NCI-H146 treated with DMSO at 0.1 percent for 48 hours (cell line): ENCODE results near the gene JMJD8.

ENCODE experiments used
- DNase-seq: peaks from one replicate; lab custom pipeline; 2025; ENCODE audit not compliant: unreplicated experiment; lab: John Stamatoyannopoulos, UW

The JMJD8 gene

GRCh38 chr16:710500-711075, 26.5 kb upstream of the JMJD8 start:
- DNase-seq = no peak

GRCh38 chr16:709566-710499, 25.7 kb upstream of the JMJD8 start:
- DNase-seq = peak; percentile 90

- DNase-seq = no peak
These were observed 24.8 kb upstream of the JMJD8 start for GRCh38 chr16:708959-709358.

DNA sequence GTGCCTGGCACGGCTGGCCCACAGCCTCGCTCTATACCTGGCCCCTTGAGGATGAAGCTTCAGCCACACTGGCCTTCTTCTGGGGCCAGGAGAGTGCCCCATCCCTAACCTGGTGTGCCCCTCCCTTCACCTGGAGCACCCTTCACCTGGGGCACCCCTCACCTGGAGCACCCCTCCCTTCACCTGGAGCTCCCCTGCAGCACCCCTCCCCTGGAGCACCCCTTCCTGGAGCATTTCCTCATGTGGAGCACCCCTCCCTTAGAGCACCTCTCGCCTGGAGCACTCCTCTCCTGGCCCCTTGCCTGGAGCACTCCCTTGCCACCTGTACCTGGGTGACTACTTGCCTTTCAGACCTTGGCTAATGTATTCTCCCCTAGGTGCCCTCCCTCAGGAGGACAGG, 23.9 kb upstream of the JMJD8 start:
- no peak for DNase-seq

- DNase-seq = peak; percentile 49
These were observed 23.0 kb upstream of the JMJD8 start for GRCh38 chr16:707062-707538.

DNA sequence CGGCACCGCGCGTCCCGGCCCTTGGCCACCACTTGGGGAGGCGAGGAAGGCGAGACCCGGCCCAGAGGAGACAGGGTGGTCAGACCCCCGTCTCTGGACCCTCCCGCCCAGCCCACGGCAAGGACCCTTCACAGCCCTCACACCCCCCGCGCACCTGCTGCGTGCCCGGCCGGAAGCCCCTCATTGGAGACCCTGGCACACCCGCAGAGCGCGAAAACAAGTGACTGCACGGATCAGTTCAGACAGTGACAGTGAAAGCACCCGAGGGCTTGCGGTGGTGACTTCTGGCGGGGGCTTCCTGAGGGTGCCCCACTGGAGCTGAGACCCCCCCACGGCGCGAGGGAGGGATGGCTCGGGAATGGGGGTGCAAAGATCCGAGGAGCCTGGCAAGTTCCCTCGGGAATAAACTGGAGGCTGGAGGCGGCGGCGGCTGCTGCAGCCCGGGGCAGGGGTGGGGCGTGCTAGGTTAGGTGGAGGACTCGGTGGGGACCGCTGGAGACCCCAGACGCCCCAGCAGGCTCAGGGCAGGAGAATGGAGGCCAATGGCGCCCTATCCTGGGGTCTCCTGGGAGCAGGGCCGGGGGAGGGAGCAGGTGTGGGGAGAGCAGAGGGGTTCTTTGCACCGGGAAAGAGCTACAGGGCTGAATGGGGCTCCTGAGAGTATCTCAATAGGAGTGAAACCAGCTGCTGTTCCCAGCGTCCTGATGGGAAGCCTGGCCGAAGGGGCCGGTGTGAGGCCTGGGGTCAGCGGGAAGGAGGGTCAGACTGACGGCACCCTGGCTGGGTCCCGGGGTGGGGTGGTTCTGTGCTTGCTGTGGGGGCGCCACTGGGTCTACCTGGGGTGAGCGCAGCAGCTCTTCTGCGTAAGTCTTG, 22.3 kb upstream of the JMJD8 start:
- DNase-seq = peak; percentile 28

DNA sequence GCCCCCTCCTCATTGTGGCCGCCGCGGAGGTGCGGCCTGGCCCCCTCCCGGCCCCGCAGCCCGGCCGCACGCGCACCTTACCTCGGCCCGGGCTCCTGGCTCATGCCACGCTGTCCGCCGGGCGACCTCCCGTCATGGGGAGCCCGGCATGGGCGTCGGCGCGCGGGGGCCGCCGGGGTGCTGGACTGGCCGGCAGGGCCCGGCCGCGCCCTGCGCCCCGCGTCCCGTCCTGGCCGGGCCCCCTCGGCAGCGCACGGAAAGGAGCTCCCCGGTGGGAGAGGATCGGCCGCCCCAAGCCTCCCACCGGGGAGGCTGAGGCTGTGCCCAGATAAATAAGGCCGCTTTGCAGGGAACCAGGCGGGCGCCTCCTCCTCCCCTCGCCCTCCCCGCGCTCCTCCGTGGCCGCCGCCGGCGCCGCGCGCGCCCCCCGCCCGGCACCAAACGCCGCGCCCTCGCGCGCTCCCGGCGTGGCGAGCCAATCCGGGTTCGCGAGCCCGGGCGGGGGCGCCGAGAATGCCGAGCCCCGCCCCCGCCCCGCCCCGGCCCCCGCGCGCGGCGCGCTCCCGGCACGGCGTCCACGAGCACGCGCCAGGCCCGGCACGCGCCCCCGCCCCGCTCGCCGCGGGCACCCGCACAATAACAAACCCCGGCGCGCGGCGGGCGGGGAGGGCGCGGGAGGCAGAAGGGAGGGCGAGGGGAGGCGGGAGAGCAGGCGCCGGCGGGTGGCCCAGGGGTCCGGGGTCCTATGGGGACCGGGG, 21.5 kb upstream of the JMJD8 start, which contains the start of gene FBXL16:
Gene FBXL16 (minus strand): TSS at position 371 of the 758 bp plus-strand sequence. CDS start 8,396 bp downstream, outside the sequence.
- DNase-seq = peak; percentile 66

GRCh38 chr16:704552-705380, 20.6 kb upstream of the JMJD8 start:
- DNase-seq = no peak

- DNase-seq = no peak
These were observed 19.9 kb upstream of the JMJD8 start for GRCh38 chr16:704047-704446.

- DNase-seq = no peak
These were observed 19.3 kb upstream of the JMJD8 start for GRCh38 chr16:703406-703805.

- DNase-seq = no peak
These were observed 18.2 kb upstream of the JMJD8 start for GRCh38 chr16:702341-702740.

GRCh38 chr16:700684-701584, 16.8 kb upstream of the JMJD8 start:
- no peak for DNase-seq

DNA sequence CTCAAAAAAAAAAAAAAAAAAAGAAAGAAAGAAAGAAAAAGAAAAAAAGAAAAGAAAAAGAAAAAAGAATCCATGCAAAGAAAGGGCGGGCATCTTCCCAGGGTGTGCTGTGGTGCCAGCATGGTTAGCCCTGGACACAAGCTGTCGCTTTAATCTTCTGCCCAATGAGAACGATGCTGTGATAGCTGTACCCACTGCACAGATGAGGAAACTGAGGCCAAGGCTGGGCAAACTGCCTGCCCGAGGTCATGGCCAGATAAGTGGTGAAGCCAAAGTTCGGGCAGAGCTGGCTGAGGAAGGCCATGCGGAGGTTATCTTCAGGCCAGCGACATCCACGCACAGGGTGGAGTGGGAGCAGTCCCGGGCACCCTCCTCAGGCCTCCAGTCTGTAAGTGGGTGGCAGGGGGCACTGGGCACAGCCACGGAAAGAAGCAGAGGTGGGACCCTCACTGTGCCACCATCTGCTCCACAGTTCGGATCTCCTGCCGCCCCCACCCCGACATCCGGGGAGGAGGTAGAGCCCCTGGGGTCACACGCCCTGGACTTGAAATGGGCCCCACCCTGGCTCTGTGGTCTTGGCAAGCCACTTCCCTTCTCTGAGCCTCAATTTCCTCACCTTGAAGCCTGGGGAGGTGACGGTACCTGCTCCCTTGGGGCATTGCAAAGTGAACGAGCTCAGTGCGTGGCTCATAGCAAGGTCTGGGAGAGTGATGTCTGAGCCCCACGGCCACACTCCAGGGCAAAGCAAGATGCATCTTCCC, 15.0 kb upstream of the JMJD8 start:
- no peak for DNase-seq

- no peak for DNase-seq
These were observed 11.4 kb upstream of the JMJD8 start for GRCh38 chr16:695355-696089.

- DNase-seq = no peak
These were observed 10.8 kb upstream of the JMJD8 start for GRCh38 chr16:694863-695354.

GRCh38 chr16:694187-694862, 10.2 kb upstream of the JMJD8 start:
- DNase-seq = no peak
